Sigmoid colon (tissue), 4 donors: ENCODE measurements around the gene PRDM1.

Experiments used
- CTCF ChIP-seq, 4 experiments: fragments of 450-650 bp in 3 of 4; fragments of 200-600 bp in 1 of 4; IDR thresholded peaks; one replicate each; pipeline ENCODE4 v1.5.1; 2016 to 2019; ENCODE audit warnings: antibody characterized with exemption in 4 of 4, mild to moderate bottlenecking in 3 of 4, moderate library complexity in 2 of 4
- POLR2AphosphoS5 ChIP-seq, 4 donors: sonication (generic); formaldehyde crosslinking; IDR thresholded peaks; one replicate each; pipeline ENCODE4 v1.6.1; 2017; ENCODE audit warnings: antibody characterized with exemption in 4 of 4

GRCh38 chr6:106099235-106099537 is 13.1 kb downstream of the PRDM1 start:
- TF ChIP-seq POLR2AphosphoS5 (IDR thresholded peaks at IDR 0.05) (no peak), CTCF (IDR thresholded peaks at IDR 0.05) (no peak)
